PC-9 (cell line): Measurements from ENCODE around the gene POU4F1. TPM values are rescaled to one million over a fixed set of nuclear protein-coding genes. Genes with fewer than 3 reads are reported as not detected.

Experiments
- BruUV-seq: library from RNA; stranded (reverse); fragments of 400-500 nt; replicated peaks from 2 replicates; lab custom pipeline; 2021; lab: Mats Ljungman, UMichigan
- CTCF ChIA-PET: fragments of 300-600 bp; sonication (Branson Sonifier 250); formaldehyde crosslinking; loops from one replicate; lab custom pipeline; 2022; ENCODE audit warnings: antibody characterized with exemption; lab: Charles Lee
- POLR2A ChIA-PET: fragments of 300-600 bp; sonication (Branson Sonifier 250); formaldehyde crosslinking; loops from one replicate; lab custom pipeline; 2022; ENCODE audit warnings: antibody characterized with exemption; ENCODE audit not compliant: unreplicated experiment; lab: Charles Lee
- DNase-seq, 2 experiments: peaks; one replicate each; pipeline versions ENCODE4 v3.0.0 to v3.0.0-alpha.2; 2015 to 2022; ENCODE audit warnings: mixed read lengths in 1 of 2
- H2AFZ ChIP-seq: fragments of 200-600 bp; sonication (generic); 2 replicates; pipeline ENCODE4 v1.8.1; 2017; ENCODE audit warnings: antibody characterized with exemption
- H3F3A ChIP-seq: fragments of 200-600 bp; sonication (generic); 2 replicates; pipeline ENCODE4 v1.8.1; 2017; ENCODE audit warnings: antibody characterized with exemption, mild to moderate bottlenecking, low read depth; ENCODE audit not compliant: insufficient read depth
- H3K27ac ChIP-seq: fragments of 200-600 bp; sonication (generic); 2 replicates; pipeline ENCODE4 v1.6.1; 2016; ENCODE audit warnings: mixed run types
- H3K27me3 ChIP-seq: fragments of 200-600 bp; sonication (generic); 2 replicates; pipeline ENCODE4 v1.6.1; 2016; ENCODE audit warnings: low read depth, mixed run types; ENCODE audit not compliant: insufficient read depth
- H3K36me3 ChIP-seq: fragments of 200-600 bp; sonication (generic); 2 replicates; pipeline ENCODE4 v1.6.1; 2016; ENCODE audit warnings: low read depth, mixed run types
- H3K4me1 ChIP-seq: fragments of 200-600 bp; sonication (generic); replicated peaks from 2 replicates; pipeline ENCODE4 v1.6.1; 2016; ENCODE audit warnings: mixed run types; ENCODE audit not compliant: insufficient read depth
- H3K4me2 ChIP-seq: fragments of 200-600 bp; sonication (generic); 2 replicates; pipeline ENCODE4 v1.6.1; 2017; ENCODE audit warnings: mixed run types
- H3K4me3 ChIP-seq: fragments of 200-600 bp; sonication (generic); 2 replicates; pipeline ENCODE4 v1.6.1; 2016; ENCODE audit warnings: mixed run types
- H3K79me2 ChIP-seq: fragments of 200-600 bp; sonication (generic); 2 replicates; pipeline ENCODE4 v1.6.1; 2017; ENCODE audit warnings: low read depth, mixed run types
- H3K9me2 ChIP-seq: fragments of 200-600 bp; sonication (generic); 2 replicates; pipeline ENCODE4 v1.8.1; 2017; ENCODE audit warnings: mild to moderate bottlenecking; ENCODE audit not compliant: insufficient read depth
- H3K9me3 ChIP-seq: fragments of 200-600 bp; sonication (generic); 2 replicates; pipeline ENCODE4 v1.8.1; 2016; ENCODE audit warnings: low read depth; ENCODE audit not compliant: insufficient read depth
- H4K20me1 ChIP-seq: fragments of 200-600 bp; sonication (generic); 2 replicates; pipeline ENCODE4 v1.8.1; 2017; ENCODE audit not compliant: insufficient read depth
- EZH2 ChIP-seq: fragments of 200-600 bp; sonication (generic); IDR thresholded peaks from 2 replicates; pipeline ENCODE4 v1.8.0; 2017; ENCODE audit warnings: antibody characterized with exemption, low read depth
- intact Hi-C: fragments of 100-400 bp; cut with micrococcal nuclease; formaldehyde crosslinking; loops from one replicate; pipeline ENCODE4 v1.10.0; 2022; ENCODE audit not compliant: unreplicated experiment
- total RNA-seq: library from RNA; stranded (reverse); gene quantifications from 2 replicates; pipeline ENCODE4 v1.2.3, GENCODE V29; 2021
- TF ChIP-seq, protein P1 (sequence below): fragments of 200-600 bp; sonication (generic); conservative IDR thresholded peaks from 2 replicates; pipeline ENCODE4 v1.6.1; 2017; ENCODE audit warnings: mixed run types, antibody characterized with exemption, mild to moderate bottlenecking, moderate library complexity

POU4F1 gene
- total RNA-seq, 1 experiment from 2014 or later = not detected

- TF ChIP-seq, protein P1, sequence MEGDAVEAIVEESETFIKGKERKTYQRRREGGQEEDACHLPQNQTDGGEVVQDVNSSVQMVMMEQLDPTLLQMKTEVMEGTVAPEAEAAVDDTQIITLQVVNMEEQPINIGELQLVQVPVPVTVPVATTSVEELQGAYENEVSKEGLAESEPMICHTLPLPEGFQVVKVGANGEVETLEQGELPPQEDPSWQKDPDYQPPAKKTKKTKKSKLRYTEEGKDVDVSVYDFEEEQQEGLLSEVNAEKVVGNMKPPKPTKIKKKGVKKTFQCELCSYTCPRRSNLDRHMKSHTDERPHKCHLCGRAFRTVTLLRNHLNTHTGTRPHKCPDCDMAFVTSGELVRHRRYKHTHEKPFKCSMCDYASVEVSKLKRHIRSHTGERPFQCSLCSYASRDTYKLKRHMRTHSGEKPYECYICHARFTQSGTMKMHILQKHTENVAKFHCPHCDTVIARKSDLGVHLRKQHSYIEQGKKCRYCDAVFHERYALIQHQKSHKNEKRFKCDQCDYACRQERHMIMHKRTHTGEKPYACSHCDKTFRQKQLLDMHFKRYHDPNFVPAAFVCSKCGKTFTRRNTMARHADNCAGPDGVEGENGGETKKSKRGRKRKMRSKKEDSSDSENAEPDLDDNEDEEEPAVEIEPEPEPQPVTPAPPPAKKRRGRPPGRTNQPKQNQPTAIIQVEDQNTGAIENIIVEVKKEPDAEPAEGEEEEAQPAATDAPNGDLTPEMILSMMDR = no peak
- TF ChIP-seq EZH2 = no peak
- intact Hi-C loops = no loop called here
- H3K4me3 ChIP-seq = no peak overlapping the region
- no peak overlapping the region for H2AFZ ChIP-seq
- POLR2A ChIA-PET = no interaction called here
- H3K27ac ChIP-seq = no peak overlapping the region
- H3K36me3 ChIP-seq = no peaks in the 10 kb centered on the region
- DNase-seq = no peak
- no peaks in the 10 kb centered on the region for H3K9me3 ChIP-seq
- no peaks in the 10 kb centered on the region for H3K27me3 ChIP-seq
- H3K79me2 ChIP-seq = no peaks in the 10 kb centered on the region
- H3K4me2 ChIP-seq = no peak overlapping the region
- BruUV-seq = no TSS peak
- CTCF ChIA-PET = no interaction called here
- H4K20me1 ChIP-seq = no peaks in the 10 kb centered on the region
- no peaks in the 10 kb centered on the region for H3K4me1 ChIP-seq
- H3F3A ChIP-seq = no peaks in the 10 kb centered on the region
- no peaks in the 10 kb centered on the region for H3K9me2 ChIP-seq
Observed at GRCh38 chr13:78601124-78601873, 2.1 kb downstream of the POU4F1 start.

GRCh38 chr13:78600280-78600883, 3.0 kb downstream of the POU4F1 start:
- Histone ChIP-seq H3K27ac (no peak overlapping the region), H4K20me1 (no peaks in the 10 kb centered on the region), H2AFZ (no peak overlapping the region), H3K9me3 (no peaks in the 10 kb centered on the region), H3F3A (no peaks in the 10 kb centered on the region), H3K36me3 (no peaks in the 10 kb centered on the region), H3K4me2 (no peak overlapping the region), H3K27me3 (no peaks in the 10 kb centered on the region), H3K79me2 (no peaks in the 10 kb centered on the region), H3K4me1 (no peaks in the 10 kb centered on the region), H3K4me3 (no peak overlapping the region), H3K9me2 (no peaks in the 10 kb centered on the region)
- DNase-seq = no peak
- POLR2A ChIA-PET = no interaction called here
- BruUV-seq = no TSS peak
- intact Hi-C loops = no loop called here
- TF ChIP-seq, protein P1 = no peak
- no peak for TF ChIP-seq EZH2
- CTCF ChIA-PET = no interaction called here

GRCh38 chr13:78599645-78600279, 3.6 kb downstream of the POU4F1 start:
- Histone ChIP-seq H3K27me3 (no peaks in the 10 kb centered on the region), H3K4me2 (no peak overlapping the region), H3K4me1 (no peaks in the 10 kb centered on the region), H3K9me3 (no peaks in the 10 kb centered on the region), H4K20me1 (no peaks in the 10 kb centered on the region), H3K79me2 (no peaks in the 10 kb centered on the region), H3K27ac (no peak overlapping the region), H3F3A (no peaks in the 10 kb centered on the region), H3K4me3 (no peak overlapping the region), H3K36me3 (no peaks in the 10 kb centered on the region), H3K9me2 (no peaks in the 10 kb centered on the region), H2AFZ (no peak overlapping the region)
- CTCF ChIA-PET = no interaction called here
- intact Hi-C loops = no loop called here
- no TSS peak for BruUV-seq
- POLR2A ChIA-PET = no interaction called here
- no peak for DNase-seq
- TF ChIP-seq, protein P1 = no peak
- no peak for TF ChIP-seq EZH2
